Body of pancreas (tissue), 4 donors: Measurements from ENCODE around the gene SLC12A6.
"Not testable (repeated sequence)": the region's sequence is repeated elsewhere in the genome, so short reads cannot be mapped to it uniquely, and the experiment has no call there.

Source experiments
- POLR2A ChIP-seq, 3 donors: fragments of 450-650 bp; IDR thresholded peaks; one replicate each; pipeline ENCODE4 v1.6.1; 2016; ENCODE audit warnings: antibody characterized with exemption in 3 of 3, mild to moderate bottlenecking in 2 of 3
- TF ChIP-seq, protein P1 (sequence below), 7 experiments: fragments of 450-650 bp in 4 of 7; fragments of 200-600 bp in 3 of 7; sonication (generic) in 3 of 7; IDR thresholded peaks; one replicate each; pipeline ENCODE4 v1.5.1; 2016 to 2019; ENCODE audit warnings: antibody characterized with exemption in 7 of 7

DNA sequence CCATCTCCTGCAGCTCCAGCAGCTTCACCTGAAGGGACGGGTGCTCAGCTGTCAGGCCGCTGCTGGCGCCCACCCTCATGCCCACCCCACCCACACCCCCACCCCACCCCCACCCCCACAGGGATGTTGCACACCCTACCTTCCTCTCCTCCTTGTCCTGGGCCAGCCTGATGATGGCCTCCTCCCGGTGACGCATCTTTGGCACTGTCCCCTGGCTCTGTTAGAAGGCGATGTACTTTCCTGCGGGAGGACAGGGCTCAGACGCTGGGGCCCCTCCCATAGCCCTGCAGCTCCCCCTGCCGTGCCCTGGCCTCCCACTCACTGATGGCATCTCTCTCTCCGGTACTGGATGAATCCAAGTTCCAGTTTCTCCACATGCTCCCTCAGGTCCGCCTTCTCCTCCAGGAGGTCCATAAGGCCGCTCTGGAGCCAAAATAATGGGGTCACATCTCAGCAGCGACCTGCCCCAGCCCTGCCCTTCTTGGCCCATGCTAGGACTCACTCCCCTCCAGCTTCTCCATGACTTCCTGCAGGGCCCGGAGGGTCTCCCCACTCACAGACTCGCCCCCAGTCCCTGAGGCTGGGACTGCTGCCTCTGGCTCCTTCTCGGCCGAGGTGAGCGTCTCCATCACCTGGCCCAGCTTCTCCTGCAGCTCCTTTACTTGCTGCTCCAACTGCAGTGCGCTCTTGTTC lies 44.4 kb upstream of the SLC12A6 start:
- TF ChIP-seq, protein P1, sequence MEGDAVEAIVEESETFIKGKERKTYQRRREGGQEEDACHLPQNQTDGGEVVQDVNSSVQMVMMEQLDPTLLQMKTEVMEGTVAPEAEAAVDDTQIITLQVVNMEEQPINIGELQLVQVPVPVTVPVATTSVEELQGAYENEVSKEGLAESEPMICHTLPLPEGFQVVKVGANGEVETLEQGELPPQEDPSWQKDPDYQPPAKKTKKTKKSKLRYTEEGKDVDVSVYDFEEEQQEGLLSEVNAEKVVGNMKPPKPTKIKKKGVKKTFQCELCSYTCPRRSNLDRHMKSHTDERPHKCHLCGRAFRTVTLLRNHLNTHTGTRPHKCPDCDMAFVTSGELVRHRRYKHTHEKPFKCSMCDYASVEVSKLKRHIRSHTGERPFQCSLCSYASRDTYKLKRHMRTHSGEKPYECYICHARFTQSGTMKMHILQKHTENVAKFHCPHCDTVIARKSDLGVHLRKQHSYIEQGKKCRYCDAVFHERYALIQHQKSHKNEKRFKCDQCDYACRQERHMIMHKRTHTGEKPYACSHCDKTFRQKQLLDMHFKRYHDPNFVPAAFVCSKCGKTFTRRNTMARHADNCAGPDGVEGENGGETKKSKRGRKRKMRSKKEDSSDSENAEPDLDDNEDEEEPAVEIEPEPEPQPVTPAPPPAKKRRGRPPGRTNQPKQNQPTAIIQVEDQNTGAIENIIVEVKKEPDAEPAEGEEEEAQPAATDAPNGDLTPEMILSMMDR (IDR thresholded peaks at IDR 0.05): not testable (repeated sequence)
- not testable (repeated sequence) for TF ChIP-seq POLR2A (IDR thresholded peaks at IDR 0.05)
